Measurements from ENCODE around the gene MYO1D.

GRCh38 chr17:32518646-32519227 lies 358.2 kb downstream of the MYO1D start:
- TF ChIP-seq CTCF (IDR thresholded peaks at IDR 0.05), result no peak
- TF ChIP-seq POLR2A (IDR thresholded peaks at IDR 0.05), result no peak

All from adrenal gland (tissue), 5 donors.